ENCODE data around the gene KDM4F.
A peak's percentile ranks its signal among the peaks of the same experiment; 100 is the strongest.
"Not testable (repeated sequence)": the region's sequence is repeated elsewhere in the genome, so short reads cannot be mapped to it uniquely, and the experiment has no call there.

Gene KDM4F

GRCh38 chr11:95028357-95028756 is 20.9 kb upstream of the KDM4F start:
- DNase-seq (ENCODE audit: low spot score), result no peak
- no peak overlapping the region for H3K27ac ChIP-seq
- CTCF ChIA-PET, result no interaction called here
- TF ChIP-seq, protein P1, sequence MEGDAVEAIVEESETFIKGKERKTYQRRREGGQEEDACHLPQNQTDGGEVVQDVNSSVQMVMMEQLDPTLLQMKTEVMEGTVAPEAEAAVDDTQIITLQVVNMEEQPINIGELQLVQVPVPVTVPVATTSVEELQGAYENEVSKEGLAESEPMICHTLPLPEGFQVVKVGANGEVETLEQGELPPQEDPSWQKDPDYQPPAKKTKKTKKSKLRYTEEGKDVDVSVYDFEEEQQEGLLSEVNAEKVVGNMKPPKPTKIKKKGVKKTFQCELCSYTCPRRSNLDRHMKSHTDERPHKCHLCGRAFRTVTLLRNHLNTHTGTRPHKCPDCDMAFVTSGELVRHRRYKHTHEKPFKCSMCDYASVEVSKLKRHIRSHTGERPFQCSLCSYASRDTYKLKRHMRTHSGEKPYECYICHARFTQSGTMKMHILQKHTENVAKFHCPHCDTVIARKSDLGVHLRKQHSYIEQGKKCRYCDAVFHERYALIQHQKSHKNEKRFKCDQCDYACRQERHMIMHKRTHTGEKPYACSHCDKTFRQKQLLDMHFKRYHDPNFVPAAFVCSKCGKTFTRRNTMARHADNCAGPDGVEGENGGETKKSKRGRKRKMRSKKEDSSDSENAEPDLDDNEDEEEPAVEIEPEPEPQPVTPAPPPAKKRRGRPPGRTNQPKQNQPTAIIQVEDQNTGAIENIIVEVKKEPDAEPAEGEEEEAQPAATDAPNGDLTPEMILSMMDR (conservative IDR thresholded peaks at IDR 0.05; ENCODE audit: low read depth), result no peak
- POLR2A ChIA-PET (ENCODE audit: low non-redundant PET), result no interaction called here

GRCh38 chr11:95033051-95033450 is 16.2 kb upstream of the KDM4F start:
- TF ChIP-seq, protein P1 (conservative IDR thresholded peaks at IDR 0.05; ENCODE audit: low read depth), result no peak
- no peak overlapping the region for H3K27ac ChIP-seq
- ChIA-PET CTCF (interaction anchor here (0.5 kb wide), 1 partner anchor 899 kb away, joined by 3 read pairs; no protein-coding TSS in a partner anchor), POLR2A (ENCODE audit: low non-redundant PET) (no interaction called here)
- DNase-seq (ENCODE audit: low spot score), result no peak

DNA sequence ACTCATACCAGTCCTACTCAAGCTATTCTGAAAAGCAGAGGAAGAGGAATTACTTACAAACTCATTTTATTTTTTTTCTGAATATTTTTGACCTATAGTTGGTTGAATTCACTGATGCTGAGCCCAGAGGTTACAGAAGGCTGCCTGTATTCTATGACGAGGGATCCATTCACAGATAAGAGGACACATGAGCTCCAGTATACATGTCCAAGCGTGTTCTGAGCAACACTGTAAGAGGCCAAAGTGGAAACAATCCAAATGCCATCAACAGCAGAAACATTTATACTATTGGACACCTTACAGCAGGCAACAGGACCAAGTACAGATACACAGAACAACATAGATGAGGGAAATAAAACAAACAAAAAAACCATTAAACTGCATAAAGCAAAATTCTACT is 13.9 kb upstream of the KDM4F start:
- no peak overlapping the region for H3K27ac ChIP-seq
- CTCF ChIA-PET, result interaction anchor here (0.5 kb wide), 1 partner anchor 27 kb away, joined by 3 read pairs; no protein-coding TSS in a partner anchor
- TF ChIP-seq, protein P1 (conservative IDR thresholded peaks at IDR 0.05; ENCODE audit: low read depth), result no peak
- POLR2A ChIA-PET (ENCODE audit: low non-redundant PET), result no interaction called here
- DNase-seq (ENCODE audit: low spot score), result peak; percentile 50

DNA sequence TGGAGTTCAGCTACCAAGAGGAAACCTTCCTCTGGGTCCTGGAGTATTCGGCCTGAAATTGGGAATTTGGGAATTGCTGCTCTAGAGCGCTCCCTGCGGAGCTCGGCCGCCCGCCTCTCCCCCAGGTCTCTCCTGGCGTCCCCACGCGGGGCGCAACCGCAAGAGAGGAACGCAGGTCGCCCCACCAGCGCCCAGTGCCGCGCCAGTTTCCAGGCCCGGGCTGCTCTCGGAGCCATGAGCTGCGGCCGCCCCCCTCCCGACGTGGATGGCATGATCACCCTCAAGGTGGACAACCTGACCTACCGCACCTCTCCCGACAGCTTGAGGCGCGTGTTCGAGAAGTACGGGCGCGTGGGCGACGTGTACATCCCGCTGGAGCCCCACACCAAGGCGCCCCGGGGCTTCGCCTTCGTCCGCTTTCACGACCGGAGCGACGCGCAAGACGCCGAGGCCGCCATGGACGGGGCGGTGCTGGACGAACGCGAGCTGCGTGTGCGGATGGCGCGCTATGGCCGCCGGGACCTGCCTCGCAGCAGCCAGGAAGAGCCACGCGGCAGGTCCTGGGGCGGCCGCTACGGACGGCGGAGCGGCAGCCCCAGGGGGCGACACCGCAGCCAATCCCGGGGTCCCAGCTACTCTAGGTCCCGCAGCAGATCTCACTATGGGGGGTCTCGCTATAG is 11.7 kb upstream of the KDM4F start:
- POLR2A ChIA-PET (ENCODE audit: low non-redundant PET); DNase-seq (ENCODE audit: low spot score); H3K27ac ChIP-seq; CTCF ChIA-PET: not testable (repeated sequence)

DNA sequence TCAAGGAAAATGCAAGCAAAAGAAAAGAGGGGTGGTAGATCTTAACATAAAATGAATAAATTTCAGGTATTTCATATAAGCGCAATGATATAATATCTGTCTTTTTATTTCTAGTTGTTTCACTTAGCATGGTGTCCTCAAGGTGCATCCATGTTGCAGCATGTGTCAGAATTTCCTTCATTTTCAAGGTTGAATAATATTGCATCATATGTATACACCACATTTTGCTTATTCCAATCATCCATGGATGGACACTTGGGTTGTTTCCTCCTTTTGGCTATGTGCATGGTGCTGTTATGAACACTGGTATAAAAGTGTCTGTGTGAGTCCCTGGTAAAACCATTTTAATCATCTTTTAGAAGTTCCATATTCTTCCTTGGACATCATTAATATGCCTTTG is 7.0 kb upstream of the KDM4F start:
- DNase-seq (ENCODE audit: low spot score), result no peak
- TF ChIP-seq, protein P1 (conservative IDR thresholded peaks at IDR 0.05; ENCODE audit: low read depth), result no peak
- ChIA-PET CTCF (no interaction called here), POLR2A (ENCODE audit: low non-redundant PET) (no interaction called here)
- no peak overlapping the region for H3K27ac ChIP-seq

DNA sequence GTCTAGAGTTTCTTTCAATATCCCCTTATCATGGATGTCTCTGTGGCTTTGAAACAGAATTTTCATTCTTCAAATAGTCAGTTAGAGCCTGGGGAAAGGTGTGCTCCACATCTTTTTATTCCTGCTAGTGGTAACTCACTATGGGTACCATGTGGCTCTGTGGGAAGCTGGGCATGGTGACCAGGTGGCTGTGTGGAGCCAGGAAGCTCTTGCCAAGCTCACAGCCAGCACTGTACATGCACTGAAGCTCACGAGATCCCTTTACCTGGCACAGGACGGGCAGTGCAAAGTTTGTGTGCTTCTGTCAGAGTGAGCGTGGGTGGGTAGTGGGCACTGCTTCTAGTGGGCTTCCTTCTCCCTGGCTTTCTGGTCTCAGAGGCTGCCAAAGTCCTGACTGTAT is 6.3 kb upstream of the KDM4F start:
- TF ChIP-seq, protein P1 (conservative IDR thresholded peaks at IDR 0.05; ENCODE audit: low read depth), result no peak

DNA sequence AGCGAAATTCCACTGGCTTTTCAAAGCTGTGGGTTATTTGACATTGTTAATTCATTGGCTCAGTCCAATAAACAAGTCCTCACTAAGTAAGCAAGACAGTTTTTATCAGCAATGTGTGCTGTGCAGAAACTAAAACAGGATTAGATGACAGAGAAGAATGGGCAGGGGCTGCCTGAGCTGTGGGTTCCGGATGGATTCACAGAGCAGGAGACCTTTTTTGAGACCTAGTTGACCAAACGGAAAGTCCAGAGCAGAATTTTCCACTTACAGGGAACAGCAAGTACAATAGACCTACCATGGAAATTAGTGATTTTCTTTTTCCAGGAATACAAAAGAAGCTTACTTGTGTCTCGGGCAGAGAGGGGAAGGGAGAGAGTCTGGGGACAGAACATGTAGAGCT is 5.2 kb upstream of the KDM4F start:
- TF ChIP-seq, protein P1 (conservative IDR thresholded peaks at IDR 0.05; ENCODE audit: low read depth), result no peak
- CTCF ChIA-PET, result no interaction called here
- DNase-seq (ENCODE audit: low spot score), result no peak
- no peak overlapping the region for H3K27ac ChIP-seq
- POLR2A ChIA-PET (ENCODE audit: low non-redundant PET), result no interaction called here

More for the DNA sequence above, 6.3 kb upstream of the KDM4F start:
- CTCF ChIA-PET, result no interaction called here
- H3K27ac ChIP-seq, result no peak overlapping the region
- DNase-seq (ENCODE audit: low spot score), result no peak
- POLR2A ChIA-PET (ENCODE audit: low non-redundant PET), result no interaction called here
